ENCODE results near the gene TLE4. TPM values are rescaled to one million over a fixed set of nuclear protein-coding genes. Genes with fewer than 3 reads are reported as not detected.

TLE4 gene
- polyA plus RNA-seq, 2 of the 4 experiments (the other 2 are of a cell fraction), result 14.3 to 23.1 TPM

- ATAC-seq (peak in 1 of 2 experiments; percentile 70; a peak in 3 of 6 replicates), FAIRE-seq (no peak), DNase-seq (ENCODE audit: low read depth in 1 of 2, low spot score in 1 of 2) (peak; percentile 25 to 77)
- CTCF ChIA-PET, result no interaction called here
- 10% methylated on average over 9 of the region's 9 CpGs for WGBS (ENCODE audit: missing lambda C conversion rate)
- Histone ChIP-seq H3K4me3 (no peak overlapping the region), H3K27ac (peak overlapping the region in 1 of 2 experiments; percentile 36; a peak in 3 of 6 replicates), H3K4me1 (peaks cover 82% of the 10 kb centered on the region), H3K9me3 (no peaks in the 10 kb centered on the region), H3K4me2 (peak overlapping the region; percentile 58)
- TF ChIP-seq KDM1A (IDR thresholded peaks at IDR 0.05; ENCODE audit: low read depth), result no peak
- peak; percentile 57 for TF ChIP-seq MAX (IDR thresholded peaks at IDR 0.05)
- 0 out of 5 replicates have a peak, but pooled peaks of 1 of the 2 experiments have one; percentile 18 for TF ChIP-seq JUN (IDR thresholded peaks at IDR 0.05)
- peak in 1 of 2 experiments; percentile 47; a peak in 1 of 4 replicates for TF ChIP-seq CEBPB (IDR thresholded peaks at IDR 0.05)
- TF ChIP-seq FOSL2 (IDR thresholded peaks at IDR 0.05), result no peak
- TF ChIP-seq FOSL2 (CRISPR knock-in tag; IDR thresholded peaks at IDR 0.05), result peak; percentile 56; the same call in 1 of the 2 replicates
- TF ChIP-seq GATA3 (IDR thresholded peaks at IDR 0.05; ENCODE audit: borderline replicate concordance), result peak; percentile 95
- no peak for TF ChIP-seq NR3C1 (IDR thresholded peaks at IDR 0.05)
- peak; percentile 55 for TF ChIP-seq ZFP36 (IDR thresholded peaks at IDR 0.05; ENCODE audit: borderline replicate concordance, partially characterized antibody)
- TF ChIP-seq JUNB (IDR thresholded peaks at IDR 0.05), result 0 out of 2 replicates have a peak, but pooled peaks have one; percentile 31
- POLR2A ChIA-PET, result interaction anchor here (1.4 kb wide), 1 partner anchor 96 kb away, joined by 3 read pairs; the partner anchor contains the start of gene TLE4
Measured at GRCh38 chr9:79667817-79668436, 96.2 kb downstream of the TLE4 start.

GRCh38 chr9:79668956-79669355, 97.2 kb downstream of the TLE4 start:
- Histone ChIP-seq H3K27ac (no peak overlapping the region), H3K4me2 (peak overlapping the region; percentile 58; the same call in 1 of the 3 replicates), H3K9me3 (no peaks in the 10 kb centered on the region), H3K4me1 (peaks cover 71% of the 10 kb centered on the region), H3K4me3 (no peak overlapping the region)
- FAIRE-seq (peak; percentile 13), ATAC-seq (no peak), DNase-seq (ENCODE audit: low read depth in 1 of 2, low spot score in 1 of 2) (no peak)
- 82% methylated on average over 4 of the region's 4 CpGs for WGBS (ENCODE audit: missing lambda C conversion rate)
- ChIA-PET CTCF (no interaction called here), POLR2A (no interaction called here)
- no peak for TF ChIP-seq USF2 (IDR thresholded peaks at IDR 0.05)
- TF ChIP-seq NPAS2 (CRISPR knock-in tag; IDR thresholded peaks at IDR 0.05; ENCODE audit: borderline replicate concordance), result no peak
- no peak for TF ChIP-seq ZSCAN20 (CRISPR knock-in tag; IDR thresholded peaks at IDR 0.05)
- no peak for TF ChIP-seq NFE2L2 (conservative IDR thresholded peaks at IDR 0.05; ENCODE audit: low read length)
- no peak for TF ChIP-seq PBX3 (IDR thresholded peaks at IDR 0.05)

- Histone ChIP-seq H3K27ac (peak overlapping the region in 1 of 2 experiments; percentile 57; a peak in 3 of 6 replicates), H3K4me3 (no peak overlapping the region), H3K4me1 (peaks cover 57% of the 10 kb centered on the region), H3K9me3 (no peaks in the 10 kb centered on the region), H3K4me2 (peak overlapping the region; percentile 68)
- 24% methylated on average over 3 of the region's 3 CpGs for WGBS (ENCODE audit: missing lambda C conversion rate)
- POLR2A ChIA-PET, result interaction anchor here (0.8 kb wide), 1 partner anchor 99 kb away, joined by 4 read pairs; the partner anchor contains the start of gene TLE4
- peak; percentile 71 to 82 for ATAC-seq
- CTCF ChIA-PET, result interaction anchor here (0.8 to 1.5 kb wide), 2 partner anchors 38 to 98 kb away, joined by 3 read pairs; partner anchors contain the start of gene TLE4
- FAIRE-seq, result peak; percentile 43
- peak in 1 of 2 experiments; percentile 76 for DNase-seq (ENCODE audit: low read depth in 1 of 2, low spot score in 1 of 2)
- TF ChIP-seq ZSCAN20 (CRISPR knock-in tag; IDR thresholded peaks at IDR 0.05) (no peak), BCL3 (IDR thresholded peaks at IDR 0.05) (peak; percentile 53; the same call in 1 of the 3 replicates), HEYL (CRISPR knock-in tag; IDR thresholded peaks at IDR 0.05) (no peak), HDAC2 (IDR thresholded peaks at IDR 0.05) (no peak), CBX2 (IDR thresholded peaks at IDR 0.05; ENCODE audit: borderline replicate concordance, low read depth) (no peak), PHF8 (IDR thresholded peaks at IDR 0.05; ENCODE audit: borderline replicate concordance, low read depth) (no peak), MYC (IDR thresholded peaks at IDR 0.05; ENCODE audit: borderline replicate concordance, low read length) (no peak), JUNB (IDR thresholded peaks at IDR 0.05) (peak; percentile 90), ESRRA (IDR thresholded peaks at IDR 0.05; ENCODE audit: borderline replicate concordance, low read length) (no peak), MAFK (IDR thresholded peaks at IDR 0.05; ENCODE audit: partially characterized antibody) (peak; percentile 65), FOSL2 (IDR thresholded peaks at IDR 0.05) (peak; percentile 65), FOSL2 (CRISPR knock-in tag; IDR thresholded peaks at IDR 0.05) (peak; percentile 79), MAX (IDR thresholded peaks at IDR 0.05) (peak; percentile 26; the same call in 1 of the 2 replicates), CEBPB (IDR thresholded peaks at IDR 0.05) (peak; percentile 83 to 92), JUN (IDR thresholded peaks at IDR 0.05) (peak in 1 of 2 experiments; percentile 86; a peak in 2 of 5 replicates), CHD4 (IDR thresholded peaks at IDR 0.05; ENCODE audit: borderline replicate concordance) (no peak), EP300 (IDR thresholded peaks at IDR 0.05) (peak in 1 of 2 experiments; percentile 43; a peak in 2 of 5 replicates), USF2 (IDR thresholded peaks at IDR 0.05) (no peak), HES2 (IDR thresholded peaks at IDR 0.05) (0 out of 2 replicates have a peak, but pooled peaks have one; percentile 41), GATA3 (IDR thresholded peaks at IDR 0.05; ENCODE audit: borderline replicate concordance) (peak; percentile 91), ZFP36 (IDR thresholded peaks at IDR 0.05; ENCODE audit: borderline replicate concordance, partially characterized antibody) (peak; percentile 52)
Measured at GRCh38 chr9:79670269-79670961, 98.7 kb downstream of the TLE4 start.

Measured in A549 (cell line).